ENCODE results near the gene P2RY14. TPM values are rescaled to one million over a fixed set of nuclear protein-coding genes. Genes with fewer than 3 reads are reported as not detected.

Gene P2RY14
- total RNA-seq, 1 donor from 2014 or later, result 0.11 TPM

- Histone ChIP-seq H3K4me3 (ENCODE audit: insufficient read depth, low read depth, low read length) (no peak overlapping the region), H3K79me2 (ENCODE audit: insufficient read depth, low read length) (no peaks in the 10 kb centered on the region), H3K27ac (ENCODE audit: low read depth, low read length) (no peak overlapping the region), H3K4me2 (ENCODE audit: low read length) (no peak overlapping the region), H3K9ac (ENCODE audit: low read length) (no peak overlapping the region), H2AFZ (ENCODE audit: low read depth, low read length) (no peak overlapping the region), H3K36me3 (ENCODE audit: insufficient read depth, low read length) (no peaks in the 10 kb centered on the region), H3K4me1 (ENCODE audit: insufficient read depth, low read length) (no peaks in the 10 kb centered on the region), H3K9me3 (ENCODE audit: insufficient read depth, low read depth, low read length) (no peaks in the 10 kb centered on the region), H3K27me3 (ENCODE audit: insufficient read depth, low read length) (no peaks in the 10 kb centered on the region), H4K20me1 (ENCODE audit: insufficient read depth, low read length) (no peaks in the 10 kb centered on the region)
- Mint-ChIP-seq H3K27ac (ENCODE audit: unreplicated experiment) (no peak overlapping the region), H3K27me3 (ENCODE audit: low read depth, unreplicated experiment) (no peaks in the 10 kb centered on the region), H3K4me3 (ENCODE audit: unreplicated experiment) (no peak overlapping the region), H3K36me3 (ENCODE audit: low read depth, unreplicated experiment) (no peaks in the 10 kb centered on the region), H3K9me3 (ENCODE audit: unreplicated experiment) (no peaks in the 10 kb centered on the region), H3K4me1 (ENCODE audit: low read depth, unreplicated experiment) (peaks cover 1% of the 10 kb centered on the region)
- TF ChIP-seq CTCF (IDR thresholded peaks at IDR 0.05; ENCODE audit: insufficient read depth, low read depth, low read length) (no peak), EZH2 (IDR thresholded peaks at IDR 0.05; ENCODE audit: insufficient read depth, low read length) (no peak)
- DNase-seq (ENCODE audit: low read depth) (no peak), FAIRE-seq (peak; percentile 41)
Observed at GRCh38 chr3:151183265-151183671, 95.1 kb downstream of the P2RY14 start.

GRCh38 chr3:151182349-151183079 is 95.8 kb downstream of the P2RY14 start:
- Histone ChIP-seq H3K4me3 (ENCODE audit: insufficient read depth, low read depth, low read length) (no peak overlapping the region), H2AFZ (ENCODE audit: low read depth, low read length) (no peak overlapping the region), H3K4me1 (ENCODE audit: insufficient read depth, low read length) (no peaks in the 10 kb centered on the region), H3K9me3 (ENCODE audit: insufficient read depth, low read depth, low read length) (no peaks in the 10 kb centered on the region), H4K20me1 (ENCODE audit: insufficient read depth, low read length) (no peaks in the 10 kb centered on the region), H3K27ac (ENCODE audit: low read depth, low read length) (no peak overlapping the region), H3K4me2 (ENCODE audit: low read length) (no peak overlapping the region), H3K36me3 (ENCODE audit: insufficient read depth, low read length) (no peaks in the 10 kb centered on the region), H3K79me2 (ENCODE audit: insufficient read depth, low read length) (no peaks in the 10 kb centered on the region), H3K9ac (ENCODE audit: low read length) (no peak overlapping the region), H3K27me3 (ENCODE audit: insufficient read depth, low read length) (no peaks in the 10 kb centered on the region)
- no peaks in the 10 kb centered on the region for H3K4me1 Mint-ChIP-seq (ENCODE audit: low read depth, unreplicated experiment)
- TF ChIP-seq CTCF (IDR thresholded peaks at IDR 0.05; ENCODE audit: insufficient read depth, low read depth, low read length) (no peak), EZH2 (IDR thresholded peaks at IDR 0.05; ENCODE audit: insufficient read depth, low read length) (no peak)
- H3K9me3 Mint-ChIP-seq (ENCODE audit: unreplicated experiment), result no peaks in the 10 kb centered on the region
- DNase-seq (ENCODE audit: low read depth) (no peak), FAIRE-seq (no peak)
- H3K27ac Mint-ChIP-seq (ENCODE audit: unreplicated experiment), result no peak overlapping the region
- no peaks in the 10 kb centered on the region for H3K36me3 Mint-ChIP-seq (ENCODE audit: low read depth, unreplicated experiment)
- no peak overlapping the region for H3K4me3 Mint-ChIP-seq (ENCODE audit: unreplicated experiment)
- no peaks in the 10 kb centered on the region for H3K27me3 Mint-ChIP-seq (ENCODE audit: low read depth, unreplicated experiment)

GRCh38 chr3:151178208-151178845 is 100.0 kb downstream of the P2RY14 start:
- Mint-ChIP-seq H3K9me3 (ENCODE audit: unreplicated experiment) (no peaks in the 10 kb centered on the region), H3K4me3 (ENCODE audit: unreplicated experiment) (no peak overlapping the region), H3K27me3 (ENCODE audit: low read depth, unreplicated experiment) (no peaks in the 10 kb centered on the region), H3K27ac (ENCODE audit: unreplicated experiment) (no peak overlapping the region), H3K4me1 (ENCODE audit: low read depth, unreplicated experiment) (no peaks in the 10 kb centered on the region), H3K36me3 (ENCODE audit: low read depth, unreplicated experiment) (no peaks in the 10 kb centered on the region)
- Histone ChIP-seq H3K4me1 (ENCODE audit: insufficient read depth, low read length) (no peaks in the 10 kb centered on the region), H3K4me3 (ENCODE audit: insufficient read depth, low read depth, low read length) (no peak overlapping the region), H2AFZ (ENCODE audit: low read depth, low read length) (no peak overlapping the region), H3K27ac (ENCODE audit: low read depth, low read length) (no peak overlapping the region), H3K27me3 (ENCODE audit: insufficient read depth, low read length) (no peaks in the 10 kb centered on the region), H4K20me1 (ENCODE audit: insufficient read depth, low read length) (no peaks in the 10 kb centered on the region), H3K9ac (ENCODE audit: low read length) (no peak overlapping the region), H3K36me3 (ENCODE audit: insufficient read depth, low read length) (no peaks in the 10 kb centered on the region), H3K4me2 (ENCODE audit: low read length) (no peak overlapping the region), H3K79me2 (ENCODE audit: insufficient read depth, low read length) (no peaks in the 10 kb centered on the region), H3K9me3 (ENCODE audit: insufficient read depth, low read depth, low read length) (no peaks in the 10 kb centered on the region)
- no peak for DNase-seq (ENCODE audit: low read depth)
- FAIRE-seq, result no peak
- TF ChIP-seq CTCF (IDR thresholded peaks at IDR 0.05; ENCODE audit: insufficient read depth, low read depth, low read length), result no peak
- no peak for TF ChIP-seq EZH2 (IDR thresholded peaks at IDR 0.05; ENCODE audit: insufficient read depth, low read length)

Measured in astrocyte (in vitro differentiated cells and primary cell).